ENCODE measurements around the gene SLC29A4.
"Not testable (repeated sequence)": the region's sequence is repeated elsewhere in the genome, so short reads cannot be mapped to it uniquely, and the experiment has no call there.

Gene SLC29A4

GRCh38 chr7:5323800-5324781 lies 41.3 kb downstream of the SLC29A4 start:
- not testable (repeated sequence) for DNase-seq (ENCODE audit: low spot score)

GRCh38 chr7:5324961-5325360 lies 42.2 kb downstream of the SLC29A4 start:
- DNase-seq (ENCODE audit: low spot score): no peak

- DNase-seq (ENCODE audit: low spot score): no peak
Observed at GRCh38 chr7:5330288-5330687, 47.5 kb downstream of the SLC29A4 start.

GRCh38 chr7:5332579-5332978 lies 49.8 kb downstream of the SLC29A4 start:
- DNase-seq (ENCODE audit: low spot score): no peak

GRCh38 chr7:5333121-5334045 lies 50.6 kb downstream of the SLC29A4 start:
- no peak for DNase-seq (ENCODE audit: low spot score)

GRCh38 chr7:5334671-5335070 lies 51.9 kb downstream of the SLC29A4 start:
- no peak for DNase-seq (ENCODE audit: low spot score)

- no peak for DNase-seq (ENCODE audit: low spot score)
Observed at GRCh38 chr7:5337047-5337446, 54.3 kb downstream of the SLC29A4 start.

GRCh38 chr7:5339955-5340354 lies 57.2 kb downstream of the SLC29A4 start:
- DNase-seq (ENCODE audit: low spot score): no peak

GRCh38 chr7:5342631-5343030 lies 59.9 kb downstream of the SLC29A4 start:
- no peak for DNase-seq (ENCODE audit: low spot score)

GRCh38 chr7:5343884-5344283 lies 61.1 kb downstream of the SLC29A4 start:
- DNase-seq (ENCODE audit: low spot score): no peak

GRCh38 chr7:5344342-5344741 lies 61.6 kb downstream of the SLC29A4 start:
- no peak for DNase-seq (ENCODE audit: low spot score)

- no peak for DNase-seq (ENCODE audit: low spot score)
Observed at GRCh38 chr7:5345171-5345570, 62.4 kb downstream of the SLC29A4 start.

- no peak for DNase-seq (ENCODE audit: low spot score)
Observed at GRCh38 chr7:5345671-5346070, 62.9 kb downstream of the SLC29A4 start.

- DNase-seq (ENCODE audit: low spot score): no peak
Observed at GRCh38 chr7:5348134-5349004, 65.6 kb downstream of the SLC29A4 start.

- DNase-seq (ENCODE audit: low spot score): no peak
Observed at GRCh38 chr7:5349005-5349380, 66.2 kb downstream of the SLC29A4 start.

- no peak for DNase-seq (ENCODE audit: low spot score)
Observed at GRCh38 chr7:5349437-5350173, 66.9 kb downstream of the SLC29A4 start.

- DNase-seq (ENCODE audit: low spot score): no peak
Observed at GRCh38 chr7:5350174-5350463, 67.4 kb downstream of the SLC29A4 start.

- no peak for DNase-seq (ENCODE audit: low spot score)
Observed at GRCh38 chr7:5350600-5351385, 68.0 kb downstream of the SLC29A4 start.

GRCh38 chr7:5351507-5352265 lies 68.9 kb downstream of the SLC29A4 start:
- DNase-seq (ENCODE audit: low spot score): no peak

Measured in hematopoietic multipotent progenitor cell treated with erythropoietin and hydrocortisone succinate and interleukin-3 and kit ligand, for 15 days (in vitro differentiated cells).